Activated T-cell treated with anti-CD3 and anti-CD28 coated beads, Interleukin-2, amount 50 U/mL, for 4 hours (primary cell): ENCODE data around the gene SMCR8. TPM values are rescaled to one million over a fixed set of nuclear protein-coding genes. Genes with fewer than 3 reads are reported as not detected.
"Not testable (repeated sequence)": the region's sequence is repeated elsewhere in the genome, so short reads cannot be mapped to it uniquely, and the experiment has no call there.

Experiments used
- ATAC-seq, 2 donors: fragments of 200-7000 bp; cut with Tn5 transposase; one replicate each; pipeline ENCODE4 v1.10.0; 2021
- DNase-seq: peaks from one replicate; pipeline ENCODE4 v3.0.0-alpha.2; 2020
- H3K27me3 Mint-ChIP-seq: one replicate; pipeline ENCODE4 v1.8.0; 2021; ENCODE audit warnings: low read depth, mixed read lengths
- H3K36me3 Mint-ChIP-seq: one replicate; pipeline ENCODE4 v1.8.0; 2022; ENCODE audit warnings: mixed read lengths; ENCODE audit not compliant: insufficient read depth
- H3K4me1 Mint-ChIP-seq: one replicate; pipeline ENCODE4 v1.8.0; 2021; ENCODE audit warnings: low read depth, mixed read lengths
- H3K4me3 Mint-ChIP-seq: one replicate; pipeline ENCODE4 v1.8.0; 2021; ENCODE audit warnings: mild to moderate bottlenecking, moderate library complexity, mixed read lengths
- H3K9me3 Mint-ChIP-seq: one replicate; pipeline ENCODE4 v1.8.0; 2021; ENCODE audit warnings: mixed read lengths
- total RNA-seq, 3 donors: library from RNA; stranded (reverse); gene quantifications; one replicate each; pipeline ENCODE4 v1.2.1, GENCODE V29; 2021

The SMCR8 gene
- total RNA-seq, 3 donors from 2014 or later: 20.3 to 22.3 (median 22.1) TPM

DNA sequence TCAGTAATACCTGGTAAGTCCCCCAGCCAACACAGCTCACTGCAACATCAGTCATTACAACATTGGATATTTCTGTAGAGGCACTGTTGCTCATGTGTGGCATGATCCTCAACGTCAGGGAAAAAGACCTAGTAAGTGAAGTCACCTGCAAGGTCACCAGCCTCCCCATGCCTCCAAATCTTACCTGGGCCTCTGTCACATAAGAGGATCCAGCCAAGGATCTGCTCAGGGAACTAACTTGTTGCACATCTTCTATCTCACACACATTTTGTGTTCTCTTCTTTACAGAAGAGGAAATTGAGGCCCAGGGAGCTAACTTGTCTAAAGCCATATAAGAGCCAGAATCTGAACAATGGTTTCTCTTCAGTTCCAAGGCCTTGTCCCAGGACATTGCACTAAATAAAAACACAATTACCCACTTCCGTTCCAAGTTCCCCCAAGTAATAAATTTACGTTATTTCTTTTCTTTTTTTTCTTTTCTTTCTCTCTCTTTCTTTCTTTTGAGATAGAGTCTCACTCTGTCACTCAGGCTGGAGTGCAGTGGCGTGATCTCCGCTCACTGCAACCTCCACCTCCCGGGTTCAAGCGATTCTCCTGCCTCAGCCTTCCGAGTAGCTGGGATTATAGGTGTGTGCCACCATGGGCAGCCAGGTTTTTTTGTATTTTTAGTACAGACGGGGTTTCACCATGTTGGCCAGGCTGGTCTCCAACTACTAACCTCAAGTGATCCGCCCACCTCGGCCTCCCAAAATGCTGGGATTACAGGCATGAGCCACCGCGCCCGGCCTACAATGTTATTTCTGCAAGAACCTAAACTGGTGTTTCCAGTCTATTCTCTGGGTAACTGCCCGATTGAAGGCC, 47.0 kb downstream of the SMCR8 start:
- Mint-ChIP-seq H3K4me1 (peaks cover 16% of the 10 kb centered on the region), H3K4me3 (peak overlapping the region; percentile 90), H3K27me3 (no peaks in the 10 kb centered on the region), H3K9me3 (no peaks in the 10 kb centered on the region), H3K36me3 (no peaks in the 10 kb centered on the region)
- DNase-seq (no peak), ATAC-seq (no peak)

DNA sequence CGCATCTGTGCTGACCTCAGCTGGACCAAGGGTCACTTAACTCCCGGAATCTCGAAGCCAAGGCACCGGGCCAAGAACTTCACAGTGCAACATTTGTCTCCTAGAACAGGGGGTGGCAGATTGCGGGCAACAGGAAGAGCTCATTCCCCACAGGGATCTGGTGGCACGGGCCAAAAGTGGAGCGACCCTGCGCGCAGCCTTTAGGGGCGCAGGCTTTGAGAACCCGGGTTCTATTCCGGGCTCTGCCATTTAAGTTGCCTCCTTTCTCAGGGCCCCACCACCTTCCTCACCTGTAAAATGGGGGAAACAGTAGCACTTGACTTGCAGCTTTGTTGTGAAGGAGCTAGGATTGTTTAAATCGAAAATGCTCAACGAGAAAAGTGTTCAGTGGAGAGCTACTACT, 47.6 kb downstream of the SMCR8 start:
- no peaks in the 10 kb centered on the region for H3K9me3 Mint-ChIP-seq
- peak; percentile 3 to 5 for ATAC-seq
- H3K27me3 Mint-ChIP-seq: no peaks in the 10 kb centered on the region

DNA sequence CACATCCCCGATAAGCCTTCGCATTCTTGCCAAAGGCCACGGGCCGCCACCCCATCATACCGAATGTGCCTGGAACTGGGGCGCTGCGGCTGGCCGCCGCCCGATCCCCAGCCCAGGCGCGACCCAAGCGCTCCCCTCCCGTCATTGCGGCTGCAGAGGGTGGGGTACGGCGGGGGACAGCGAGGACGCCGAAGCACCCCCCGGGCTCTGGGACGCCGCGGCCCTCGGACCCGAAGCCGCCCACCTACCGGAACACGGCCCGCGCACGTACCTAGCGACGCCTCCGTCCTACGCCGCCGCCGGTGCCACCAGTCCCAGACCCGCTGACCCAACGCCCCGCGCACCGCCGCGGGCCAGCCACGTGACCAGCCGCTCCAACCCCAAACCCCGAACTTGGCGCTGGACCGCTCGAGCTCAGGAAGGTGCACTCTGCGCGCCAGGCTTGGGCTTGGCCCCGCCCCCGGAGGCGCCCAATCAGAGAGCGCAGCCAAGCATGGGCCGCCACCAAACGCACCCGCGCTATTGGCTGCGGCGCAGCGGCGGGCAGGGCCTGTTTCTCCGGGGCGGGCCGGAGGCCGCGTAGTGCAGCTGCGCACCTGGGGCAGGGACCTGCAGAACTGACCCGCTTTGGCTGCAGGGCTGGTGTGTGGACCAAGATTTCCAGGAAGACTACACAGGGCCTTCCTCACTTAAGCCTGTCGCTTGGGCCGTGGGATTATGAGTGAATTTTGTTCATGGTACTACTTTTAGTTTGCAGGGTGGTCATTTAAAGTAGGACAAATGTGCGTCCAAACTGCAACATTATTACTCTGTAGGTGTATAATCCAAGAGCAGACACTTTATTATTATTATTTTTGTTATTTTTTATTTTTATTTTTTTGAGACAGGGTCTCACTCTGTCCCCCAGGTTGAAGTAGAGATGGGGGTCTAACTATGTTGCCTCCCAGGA, 48.3 kb downstream of the SMCR8 start, which contains the start of gene SHMT1:
TSS of gene SHMT1 (minus strand) at position 450 of the 949 bp plus-strand sequence. CDS start 7,569 bp downstream, outside the sequence.
- Mint-ChIP-seq H3K9me3 (no peaks in the 10 kb centered on the region), H3K27me3 (no peaks in the 10 kb centered on the region), H3K4me1 (peaks cover 16% of the 10 kb centered on the region), H3K36me3 (no peaks in the 10 kb centered on the region), H3K4me3 (peak within 1 kb of the TSS; percentile 90)
- peak; percentile 100 for ATAC-seq
- DNase-seq: peak; percentile 84

More for the DNA sequence above, 47.6 kb downstream of the SMCR8 start:
- Mint-ChIP-seq H3K4me3 (peak overlapping the region; percentile 90), H3K36me3 (no peaks in the 10 kb centered on the region), H3K4me1 (peaks cover 16% of the 10 kb centered on the region)
- DNase-seq: no peak

DNA sequence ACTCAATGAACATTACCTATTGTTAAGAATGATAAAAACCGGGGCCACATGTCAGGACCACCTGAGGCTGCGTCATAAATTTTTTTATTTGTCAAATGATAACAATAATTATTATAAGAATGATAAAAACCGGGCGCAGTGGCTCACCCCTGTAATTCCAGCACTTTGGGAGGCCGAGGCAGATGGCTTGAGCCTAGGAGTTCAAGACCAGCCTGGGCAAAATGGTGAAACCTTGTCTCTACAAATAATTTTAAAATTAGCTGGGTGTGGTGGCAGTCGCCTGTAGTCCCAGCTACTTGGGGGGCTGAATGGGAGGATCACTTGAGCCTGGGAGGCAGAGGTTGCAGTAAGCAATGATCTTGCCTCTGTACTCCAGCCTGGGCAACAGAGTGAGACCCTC, 49.1 kb downstream of the SMCR8 start:
- Mint-ChIP-seq H3K36me3 (no peaks in the 10 kb centered on the region), H3K9me3 (no peaks in the 10 kb centered on the region), H3K27me3 (no peaks in the 10 kb centered on the region), H3K4me3 (no peak overlapping the region), H3K4me1 (peaks cover 16% of the 10 kb centered on the region)
- DNase-seq (no peak), ATAC-seq (no peak)

DNA sequence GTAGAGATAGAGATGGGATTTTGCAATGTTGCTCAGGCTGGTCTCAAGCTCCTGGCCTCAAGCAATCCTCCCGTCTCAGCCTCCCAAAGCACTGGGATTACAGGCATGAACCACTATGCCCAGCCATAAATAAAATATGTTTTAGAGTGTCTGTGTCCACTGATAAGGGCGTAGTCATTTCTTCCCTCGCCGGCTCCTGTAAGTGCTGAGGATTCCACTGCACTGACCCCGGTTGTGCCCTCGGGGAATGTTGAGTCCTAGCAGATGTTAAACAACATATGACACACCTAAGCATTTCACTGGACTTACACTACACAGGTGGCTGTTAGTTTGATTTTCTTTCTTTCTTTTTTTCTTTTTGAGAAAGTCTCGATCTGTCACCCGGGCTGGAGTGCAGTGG, 53.9 kb downstream of the SMCR8 start:
- H3K36me3 Mint-ChIP-seq: no peaks in the 10 kb centered on the region
- no peaks in the 10 kb centered on the region for H3K4me1 Mint-ChIP-seq
- H3K27me3 Mint-ChIP-seq: peaks cover 15% of the 10 kb centered on the region
- DNase-seq: no peak
- no peak for ATAC-seq
- H3K9me3 Mint-ChIP-seq: no peaks in the 10 kb centered on the region
- H3K4me3 Mint-ChIP-seq: no peak overlapping the region

DNA sequence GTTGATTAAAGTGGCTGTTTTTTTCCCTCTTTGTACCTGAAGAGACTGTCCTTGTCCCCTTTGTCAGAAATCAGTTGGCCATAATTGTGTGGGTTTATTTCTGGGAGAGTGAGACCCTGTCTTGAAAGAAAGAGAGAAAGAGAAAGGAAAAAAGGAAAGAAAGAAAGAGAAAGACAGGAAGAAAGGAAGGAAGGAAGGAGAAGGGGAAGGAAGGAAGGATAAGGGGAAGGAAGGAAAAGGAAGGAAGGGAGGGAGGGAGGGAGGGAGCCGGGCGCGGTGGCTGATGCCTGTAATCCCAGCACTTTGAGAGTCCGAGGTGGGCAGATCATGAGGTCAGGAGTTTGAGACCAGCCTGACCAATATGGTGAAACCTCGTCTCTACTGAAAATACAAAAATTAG, 55.7 kb downstream of the SMCR8 start:
- Mint-ChIP-seq H3K9me3 (peaks cover 5% of the 10 kb centered on the region), H3K36me3 (no peaks in the 10 kb centered on the region), H3K4me3 (no peak overlapping the region), H3K4me1 (no peaks in the 10 kb centered on the region), H3K27me3 (peaks cover 16% of the 10 kb centered on the region)
- DNase-seq (no peak), ATAC-seq (no peak)

DNA sequence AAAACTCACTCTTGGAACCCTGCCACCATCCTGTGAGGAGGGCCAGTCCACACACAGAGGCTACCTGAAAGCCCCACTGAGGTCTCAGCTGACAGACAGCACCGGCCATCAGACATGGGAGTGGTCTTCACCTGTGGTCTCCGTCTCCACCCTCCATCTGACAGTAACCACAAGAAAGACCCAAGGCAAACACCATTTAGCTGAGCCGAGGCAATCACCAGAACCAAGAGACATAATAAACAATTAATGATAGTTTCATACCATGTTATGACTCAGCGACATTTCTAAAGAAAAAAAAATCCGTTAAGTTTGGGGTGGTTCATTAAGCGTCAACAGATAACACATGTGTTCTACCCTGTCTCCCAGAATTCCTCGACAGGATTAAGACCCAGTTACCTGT, 56.4 kb downstream of the SMCR8 start:
- peaks cover 5% of the 10 kb centered on the region for H3K9me3 Mint-ChIP-seq
- H3K4me3 Mint-ChIP-seq: no peak overlapping the region
- DNase-seq (no peak), ATAC-seq (no peak)
- no peaks in the 10 kb centered on the region for H3K4me1 Mint-ChIP-seq
- H3K27me3 Mint-ChIP-seq: peaks cover 16% of the 10 kb centered on the region
- H3K36me3 Mint-ChIP-seq: no peaks in the 10 kb centered on the region

DNA sequence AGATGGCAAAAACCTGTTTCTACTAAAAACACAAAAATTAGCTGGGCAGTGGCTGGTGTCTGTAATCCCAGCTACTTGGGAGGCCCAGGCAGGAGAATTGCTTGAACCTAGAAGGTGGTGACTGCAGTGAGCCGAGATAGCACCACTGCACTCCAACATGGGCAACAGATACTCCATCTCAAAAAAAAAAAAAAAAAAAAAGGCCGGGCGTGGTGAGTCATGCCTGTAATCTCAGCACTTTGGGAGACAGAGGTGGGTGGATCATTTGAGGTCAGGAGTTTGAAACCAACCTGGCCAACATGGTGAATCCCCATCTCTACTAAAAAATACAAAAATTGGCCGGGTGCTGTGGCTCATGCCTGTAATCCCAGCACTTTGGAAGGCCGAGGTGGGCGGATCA, 58.1 kb downstream of the SMCR8 start:
- not testable (repeated sequence) for H3K4me3 Mint-ChIP-seq, ATAC-seq, H3K36me3 Mint-ChIP-seq, H3K9me3 Mint-ChIP-seq, DNase-seq, H3K4me1 Mint-ChIP-seq
- H3K27me3 Mint-ChIP-seq: peaks cover 16% of the 10 kb centered on the region

DNA sequence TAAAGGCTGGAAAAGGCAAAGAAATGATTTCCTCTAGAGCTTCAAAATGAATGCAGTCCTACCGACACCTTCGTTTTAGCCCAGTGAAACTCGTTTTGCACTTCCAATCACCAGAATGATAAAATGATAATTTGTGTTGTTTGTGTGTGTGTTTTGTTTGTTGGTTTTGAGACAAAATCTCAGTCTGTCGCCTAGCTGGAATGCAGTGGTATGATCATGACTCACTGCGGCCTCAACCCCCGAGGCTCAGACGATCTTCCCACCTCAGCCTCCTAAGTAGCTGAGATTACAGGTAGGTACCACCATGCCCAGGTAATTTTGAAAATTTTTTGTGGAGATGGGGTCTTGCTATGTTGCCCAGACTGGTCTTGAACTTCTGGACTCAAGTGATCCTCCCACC, 59.1 kb downstream of the SMCR8 start:
- ATAC-seq: no peak
- Mint-ChIP-seq H3K36me3 (no peaks in the 10 kb centered on the region), H3K27me3 (peaks cover 16% of the 10 kb centered on the region), H3K4me3 (no peak overlapping the region), H3K4me1 (peaks cover 3% of the 10 kb centered on the region), H3K9me3 (peaks cover 5% of the 10 kb centered on the region)
- no peak for DNase-seq

Other genes with a start within 250 kb of the SMCR8 start
- gene DRG2, start 227.3 kb upstream of the SMCR8 start, total RNA-seq: 10 to 100 TPM; 68.5 to 72.0 (median 70.6) TPM
- under 1 TPM; 0.11 to 0.24 (median 0.23) TPM for gene MYO15A, start 206.5 kb upstream of the SMCR8 start, total RNA-seq
- 100 to 1,000 TPM; 112 to 120 (median 114) TPM for gene ALKBH5, start 131.5 kb upstream of the SMCR8 start, total RNA-seq
- 10 to 100 TPM; 18.1 to 19.8 (median 19.0) TPM for gene LLGL1, start 89.7 kb upstream of the SMCR8 start, total RNA-seq
- 100 to 1,000 TPM; 235 to 264 (median 244) TPM for gene FLII, start 56.6 kb upstream of the SMCR8 start, total RNA-seq
- 1 to 10 TPM; 1.5 to 3.0 (median 2.1) TPM for gene MIEF2, start 54.6 kb upstream of the SMCR8 start, total RNA-seq
- 10 to 100 TPM; 76.2 to 82.7 (median 76.4) TPM for gene TOP3A, start 299 bp upstream of the SMCR8 start, total RNA-seq
- 10 to 100 TPM; 26.5 to 36.9 (median 29.7) TPM for gene SHMT1, start 48.3 kb downstream of the SMCR8 start, total RNA-seq
- gene EVPLL, start 62.5 kb downstream of the SMCR8 start, total RNA-seq: under 1 TPM in 2 of 3 donors, not detected in 1; 0.14 to 0.18 TPM
- gene LGALS9C, start 161.5 kb downstream of the SMCR8 start, total RNA-seq: under 1 TPM in 1 of 3 donors, not detected in 2; 0.61 TPM